ENCODE measurements around the gene BACH2.

The BACH2 gene

DNA sequence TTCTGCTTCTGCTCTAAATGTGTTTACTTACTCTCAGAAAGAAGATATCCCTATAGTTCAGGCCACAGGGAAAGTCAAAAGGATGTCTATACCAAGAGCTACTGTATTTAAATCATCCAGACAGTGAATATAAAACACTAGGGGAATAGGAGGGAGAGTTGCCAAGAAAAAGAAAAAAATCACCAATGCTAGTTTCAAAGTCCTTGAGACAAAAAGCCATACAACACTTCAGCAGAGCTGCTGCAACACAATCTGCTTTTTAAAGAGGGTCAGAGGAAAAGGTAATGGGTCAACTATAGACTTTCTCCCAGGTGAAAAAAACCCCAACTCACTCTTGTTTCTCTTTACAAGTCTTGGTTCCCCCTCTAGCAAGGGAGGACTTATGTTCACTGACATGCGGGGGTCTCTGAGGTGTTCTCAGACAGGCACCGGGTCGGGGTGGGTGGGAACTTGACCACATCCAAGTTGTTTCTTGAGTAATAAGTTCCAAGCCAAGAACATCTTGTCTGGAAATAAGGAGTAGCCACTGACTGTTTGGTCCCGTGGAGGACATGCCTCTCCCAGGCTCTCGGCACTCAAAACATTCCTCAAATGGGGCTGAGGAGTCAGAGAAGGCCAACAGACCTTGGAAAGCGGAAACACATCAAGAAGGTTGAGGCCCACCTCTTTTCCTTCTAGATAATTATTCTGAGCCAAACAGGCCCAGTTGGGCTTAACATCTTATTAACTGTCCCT lies 354.7 kb downstream of the BACH2 start:
- H3K27ac ChIP-seq (ENCODE audit: low read length, poor library complexity, severe bottlenecking): no peak overlapping the region
- no peak overlapping the region for H3K4me2 ChIP-seq (ENCODE audit: low read length, poor library complexity, severe bottlenecking)
- H3K18ac ChIP-seq (ENCODE audit: low read depth in 1 of 2, low read length in 2 of 2): no peak overlapping the region
- H2AFZ ChIP-seq (ENCODE audit: low read depth, low read length): no peak overlapping the region
- H2BK15ac ChIP-seq (ENCODE audit: low read depth, poor library complexity, severe bottlenecking): no peak overlapping the region
- no peak for DNase-seq
- no peak overlapping the region for H2BK120ac ChIP-seq (ENCODE audit: low read depth, low read length)
- no peak overlapping the region for H4K91ac ChIP-seq (ENCODE audit: low read length)
- H2BK12ac ChIP-seq (ENCODE audit: low read length in 2 of 2): no peak overlapping the region
- WGBS: 92% methylated on average over 6 of the region's 6 CpGs
- H3K36me3 ChIP-seq (ENCODE audit: control insufficient read depth in 1 of 2, insufficient read depth in 2 of 2, low read depth in 1 of 2, low read length in 2 of 2): no peaks in the 10 kb centered on the region
- no peak overlapping the region for H3K4me3 ChIP-seq (ENCODE audit: insufficient read depth in 1 of 2, low read depth in 1 of 2, low read length in 2 of 2)
- H3K4ac ChIP-seq (ENCODE audit: low read depth in 1 of 2, low read length in 2 of 2): no peak overlapping the region
- peaks cover 4 to 10% of the 10 kb centered on the region in 2 experiments for H3K27me3 ChIP-seq (ENCODE audit: control insufficient read depth in 1 of 2, insufficient read depth in 1 of 2, low read length in 2 of 2)
- no peaks in the 10 kb centered on the region for H3K9me3 ChIP-seq (ENCODE audit: control insufficient read depth, low read length)
- no peak overlapping the region for H3K9ac ChIP-seq (ENCODE audit: low read length)
- H2BK5ac ChIP-seq (ENCODE audit: low read depth, low read length, poor library complexity, severe bottlenecking): no peak overlapping the region
- H3K23ac ChIP-seq (ENCODE audit: low read length in 2 of 2): no peak overlapping the region
- no peak overlapping the region for H2AK5ac ChIP-seq (ENCODE audit: low read length, severe bottlenecking)
- no peaks in the 10 kb centered on the region for H3K4me1 ChIP-seq (ENCODE audit: control insufficient read depth, insufficient read depth, low read depth, low read length)
- no peaks in the 10 kb centered on the region for H3K79me1 ChIP-seq (replicated peaks; ENCODE audit: low read length, poor library complexity, severe bottlenecking)
- H3K14ac ChIP-seq (ENCODE audit: low read length in 2 of 2): no peak overlapping the region
- H4K8ac ChIP-seq (ENCODE audit: low read length): no peak overlapping the region

DNA sequence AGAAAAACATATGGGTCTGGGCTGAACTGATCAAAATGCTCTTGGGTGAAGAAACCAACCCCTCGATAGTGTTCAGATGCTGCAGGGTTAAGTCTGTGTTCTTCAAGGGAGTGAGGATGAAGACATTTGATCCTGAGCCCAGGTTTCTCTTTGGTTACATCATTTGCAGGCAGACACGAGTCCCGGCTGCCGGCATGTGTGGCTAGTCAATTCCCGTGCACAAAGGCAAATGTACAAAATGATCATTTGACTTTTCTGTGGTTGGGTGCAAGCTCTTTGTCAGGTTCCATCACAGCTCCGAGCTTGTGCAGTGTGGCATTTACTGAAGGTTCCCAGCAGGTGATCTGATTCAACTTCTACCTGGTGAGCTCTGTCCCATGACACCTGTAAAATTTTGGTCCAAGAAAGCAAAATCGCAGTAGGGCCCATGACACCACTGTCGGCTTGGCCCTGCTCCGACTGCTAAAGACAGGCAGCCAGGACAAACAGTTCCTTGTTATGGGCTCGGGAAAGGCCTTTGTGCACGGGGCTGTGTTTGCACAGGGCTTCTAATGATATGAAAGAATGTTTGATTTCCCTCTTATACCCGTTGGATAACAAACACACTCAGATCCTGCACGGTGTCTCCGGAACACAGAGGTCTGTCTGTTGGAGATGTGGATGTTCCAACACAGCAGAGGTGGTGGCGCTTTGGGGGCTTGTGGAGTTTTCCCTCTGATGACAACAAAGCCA lies 355.4 kb downstream of the BACH2 start:
- no peak overlapping the region for H2BK5ac ChIP-seq (ENCODE audit: low read depth, low read length, poor library complexity, severe bottlenecking)
- peaks cover 4 to 12% of the 10 kb centered on the region in 2 experiments for H3K27me3 ChIP-seq (ENCODE audit: control insufficient read depth in 1 of 2, insufficient read depth in 1 of 2, low read length in 2 of 2)
- H3K14ac ChIP-seq (ENCODE audit: low read length in 2 of 2): no peak overlapping the region
- no peak overlapping the region for H2BK12ac ChIP-seq (ENCODE audit: low read length in 2 of 2)
- no peak overlapping the region for H3K4me3 ChIP-seq (ENCODE audit: insufficient read depth in 1 of 2, low read depth in 1 of 2, low read length in 2 of 2)
- 95% methylated on average over 13 of the region's 15 CpGs for WGBS
- H3K27ac ChIP-seq (ENCODE audit: low read length, poor library complexity, severe bottlenecking): no peak overlapping the region
- H3K18ac ChIP-seq (ENCODE audit: low read depth in 1 of 2, low read length in 2 of 2): no peak overlapping the region
- no peak overlapping the region for H2AK5ac ChIP-seq (ENCODE audit: low read length, severe bottlenecking)
- no peaks in the 10 kb centered on the region for H3K36me3 ChIP-seq (ENCODE audit: control insufficient read depth in 1 of 2, insufficient read depth in 2 of 2, low read depth in 1 of 2, low read length in 2 of 2)
- no peaks in the 10 kb centered on the region for H3K9me3 ChIP-seq (ENCODE audit: control insufficient read depth, low read length)
- no peak overlapping the region for H3K4ac ChIP-seq (ENCODE audit: low read depth in 1 of 2, low read length in 2 of 2)
- H2BK120ac ChIP-seq (ENCODE audit: low read depth, low read length): no peak overlapping the region
- H2BK15ac ChIP-seq (ENCODE audit: low read depth, poor library complexity, severe bottlenecking): no peak overlapping the region
- no peak overlapping the region for H3K23ac ChIP-seq (ENCODE audit: low read length in 2 of 2)
- no peaks in the 10 kb centered on the region for H3K79me1 ChIP-seq (replicated peaks; ENCODE audit: low read length, poor library complexity, severe bottlenecking)
- H3K4me2 ChIP-seq (ENCODE audit: low read length, poor library complexity, severe bottlenecking): no peak overlapping the region
- DNase-seq: no peak
- H3K9ac ChIP-seq (ENCODE audit: low read length): peak overlapping the region; percentile 33
- H4K91ac ChIP-seq (ENCODE audit: low read length): no peak overlapping the region
- no peak overlapping the region for H2AFZ ChIP-seq (ENCODE audit: low read depth, low read length)
- no peaks in the 10 kb centered on the region for H3K4me1 ChIP-seq (ENCODE audit: control insufficient read depth, insufficient read depth, low read depth, low read length)
- H4K8ac ChIP-seq (ENCODE audit: low read length): no peak overlapping the region

DNA sequence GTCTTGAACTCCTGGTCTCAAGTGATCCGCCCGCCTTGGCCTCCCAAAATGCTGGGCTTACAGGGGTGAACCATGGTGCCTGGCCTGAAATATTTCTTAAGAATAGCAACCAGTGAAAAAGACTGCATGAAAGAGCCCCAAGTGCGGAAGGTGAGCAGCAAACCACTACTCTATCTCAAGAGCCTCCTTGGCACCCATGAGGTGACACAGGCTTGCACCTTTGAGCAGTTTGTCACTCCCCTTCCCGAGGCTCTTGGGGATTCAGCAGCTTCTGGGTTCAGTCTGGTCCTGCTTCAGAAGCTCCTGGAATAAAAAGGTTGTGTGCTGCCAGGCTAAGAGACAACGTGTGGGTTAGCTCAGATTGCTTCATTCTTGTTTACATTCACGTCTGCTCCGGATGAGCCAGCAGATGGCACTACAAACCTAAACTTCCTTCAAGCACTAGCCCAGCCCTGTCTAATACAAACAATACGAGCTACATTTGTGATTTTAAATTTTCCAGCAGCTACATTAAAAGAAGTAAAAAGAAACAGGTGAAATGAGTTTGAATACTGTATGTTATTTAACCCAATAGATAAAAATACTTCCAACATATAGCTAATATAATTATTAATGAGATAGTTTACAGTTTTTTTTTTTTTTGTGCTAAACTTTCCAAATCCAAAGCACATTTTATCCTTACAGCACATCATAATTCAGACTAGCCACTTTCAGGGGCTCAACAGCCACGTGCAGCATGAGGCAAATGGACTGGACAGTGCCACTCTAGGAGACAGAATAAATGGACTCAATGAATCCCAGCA lies 356.2 kb downstream of the BACH2 start:
- Histone ChIP-seq H4K91ac (ENCODE audit: low read length) (no peak overlapping the region), H2BK120ac (ENCODE audit: low read depth, low read length) (no peak overlapping the region), H3K27me3 (ENCODE audit: control insufficient read depth in 1 of 2, insufficient read depth in 1 of 2, low read length in 2 of 2) (peaks cover 4 to 14% of the 10 kb centered on the region in 2 experiments), H2BK12ac (ENCODE audit: low read length in 2 of 2) (no peak overlapping the region), H3K36me3 (ENCODE audit: control insufficient read depth in 1 of 2, insufficient read depth in 2 of 2, low read depth in 1 of 2, low read length in 2 of 2) (no peaks in the 10 kb centered on the region), H3K4me3 (ENCODE audit: insufficient read depth in 1 of 2, low read depth in 1 of 2, low read length in 2 of 2) (no peak overlapping the region), H2BK5ac (ENCODE audit: low read depth, low read length, poor library complexity, severe bottlenecking) (no peak overlapping the region), H2AK5ac (ENCODE audit: low read length, severe bottlenecking) (no peak overlapping the region), H2BK15ac (ENCODE audit: low read depth, poor library complexity, severe bottlenecking) (no peak overlapping the region), H3K4me1 (ENCODE audit: control insufficient read depth, insufficient read depth, low read depth, low read length) (no peaks in the 10 kb centered on the region), H3K27ac (ENCODE audit: low read length, poor library complexity, severe bottlenecking) (no peak overlapping the region), H3K9ac (ENCODE audit: low read length) (peak overlapping the region; percentile 33), H3K14ac (ENCODE audit: low read length in 2 of 2) (no peak overlapping the region), H3K79me1 (replicated peaks; ENCODE audit: low read length, poor library complexity, severe bottlenecking) (no peaks in the 10 kb centered on the region), H3K23ac (ENCODE audit: low read length in 2 of 2) (no peak overlapping the region), H4K8ac (ENCODE audit: low read length) (no peak overlapping the region), H3K9me3 (ENCODE audit: control insufficient read depth, low read length) (no peaks in the 10 kb centered on the region), H2AFZ (ENCODE audit: low read depth, low read length) (no peak overlapping the region), H3K18ac (ENCODE audit: low read depth in 1 of 2, low read length in 2 of 2) (no peak overlapping the region), H3K4me2 (ENCODE audit: low read length, poor library complexity, severe bottlenecking) (no peak overlapping the region), H3K4ac (ENCODE audit: low read depth in 1 of 2, low read length in 2 of 2) (no peak overlapping the region)
- peak; percentile 84 for DNase-seq
- WGBS: 50% methylated on average over 6 of the region's 9 CpGs

DNA sequence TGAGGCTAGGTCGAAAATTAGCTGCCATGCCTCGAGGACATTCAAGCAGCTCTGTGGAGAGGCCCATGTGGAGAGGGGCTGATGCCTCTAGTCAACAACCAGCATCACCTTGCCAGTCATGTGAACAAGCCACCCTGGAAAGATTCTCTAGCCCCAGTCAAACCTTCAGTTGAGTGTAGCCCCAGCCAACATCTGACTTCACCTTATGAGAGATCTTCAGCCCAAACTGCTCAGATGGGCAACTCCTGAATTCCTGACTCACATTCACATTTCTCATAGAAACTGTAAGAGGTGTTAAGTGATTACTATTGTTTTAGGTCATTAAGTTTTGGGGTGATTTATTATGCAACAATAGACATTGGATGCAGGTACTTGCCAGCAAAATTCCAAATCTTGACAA lies 357.5 kb downstream of the BACH2 start:
- H4K91ac ChIP-seq (ENCODE audit: low read length): no peak overlapping the region
- no peak overlapping the region for H3K23ac ChIP-seq (ENCODE audit: low read length in 2 of 2)
- no peak overlapping the region for H2AK5ac ChIP-seq (ENCODE audit: low read length, severe bottlenecking)
- DNase-seq: no peak
- no peak overlapping the region for H3K4me3 ChIP-seq (ENCODE audit: insufficient read depth in 1 of 2, low read depth in 1 of 2, low read length in 2 of 2)
- no peaks in the 10 kb centered on the region for H3K4me1 ChIP-seq (ENCODE audit: control insufficient read depth, insufficient read depth, low read depth, low read length)
- H2BK120ac ChIP-seq (ENCODE audit: low read depth, low read length): no peak overlapping the region
- H3K4ac ChIP-seq (ENCODE audit: low read depth in 1 of 2, low read length in 2 of 2): no peak overlapping the region
- H3K14ac ChIP-seq (ENCODE audit: low read length in 2 of 2): no peak overlapping the region
- no peak overlapping the region for H2AFZ ChIP-seq (ENCODE audit: low read depth, low read length)
- no peak overlapping the region for H3K4me2 ChIP-seq (ENCODE audit: low read length, poor library complexity, severe bottlenecking)
- no peaks in the 10 kb centered on the region for H3K36me3 ChIP-seq (ENCODE audit: control insufficient read depth in 1 of 2, insufficient read depth in 2 of 2, low read depth in 1 of 2, low read length in 2 of 2)
- peaks cover 4 to 14% of the 10 kb centered on the region in 2 experiments for H3K27me3 ChIP-seq (ENCODE audit: control insufficient read depth in 1 of 2, insufficient read depth in 1 of 2, low read length in 2 of 2)
- no peak overlapping the region for H3K27ac ChIP-seq (ENCODE audit: low read length, poor library complexity, severe bottlenecking)
- no peak overlapping the region for H3K18ac ChIP-seq (ENCODE audit: low read depth in 1 of 2, low read length in 2 of 2)
- WGBS: 89% methylated on average over 2 of the region's 2 CpGs
- H3K9ac ChIP-seq (ENCODE audit: low read length): no peak overlapping the region
- no peaks in the 10 kb centered on the region for H3K79me1 ChIP-seq (replicated peaks; ENCODE audit: low read length, poor library complexity, severe bottlenecking)
- no peak overlapping the region for H4K8ac ChIP-seq (ENCODE audit: low read length)
- no peaks in the 10 kb centered on the region for H3K9me3 ChIP-seq (ENCODE audit: control insufficient read depth, low read length)
- H2BK12ac ChIP-seq (ENCODE audit: low read length in 2 of 2): no peak overlapping the region
- no peak overlapping the region for H2BK5ac ChIP-seq (ENCODE audit: low read depth, low read length, poor library complexity, severe bottlenecking)
- H2BK15ac ChIP-seq (ENCODE audit: low read depth, poor library complexity, severe bottlenecking): no peak overlapping the region
